Right renal cortex interstitium (tissue), 3 donors: ENCODE data around the gene SHOC2. TPM values are rescaled to one million over a fixed set of nuclear protein-coding genes. Genes with fewer than 3 reads are reported as not detected.

Source experiments
- DNase-seq, 3 donors: peaks; one replicate each; pipeline ENCODE4 v3.0.0-alpha.2; 2013; ENCODE audit warnings: low read depth in 3 of 3, low spot score in 2 of 3
- polyA plus RNA-seq, 3 donors: library from polyadenylated mRNA; unstranded; fragments of 120-200 nt; gene quantifications; one replicate each; pipeline ENCODE4 v1.2.1, GENCODE V29; 2013; ENCODE audit not compliant: insufficient read length in 3 of 3

Gene SHOC2
- polyA plus RNA-seq, 3 donors, result 39.6 to 43.2 (median 42.3) TPM

GRCh38 chr10:111039522-111039921 is 120.1 kb downstream of the SHOC2 start:
- no peak for DNase-seq

- no peak for DNase-seq
Observed at GRCh38 chr10:111057006-111057405, 137.6 kb downstream of the SHOC2 start.

Other genes starting within 250 kb of the SHOC2 start
- 100 to 1,000 TPM; 257 to 283 (median 268) TPM for gene PDCD4, start 47.7 kb upstream of the SHOC2 start, polyA plus RNA-seq
- gene BBIP1, start 424 bp upstream of the SHOC2 start, polyA plus RNA-seq, result 10 to 100 TPM; 48.0 to 56.4 (median 49.5) TPM
- gene ADRA2A, start 157.4 kb downstream of the SHOC2 start, polyA plus RNA-seq, result 1 to 10 TPM; 2.0 to 4.5 (median 3.3) TPM